AML-193 (cell line): ENCODE measurements around the gene PRKCA.
"Not testable (repeated sequence)": the region's sequence is repeated elsewhere in the genome, so short reads cannot be mapped to it uniquely, and the experiment has no call there.

Source experiments
- DNase-seq, 2 experiments: peaks; one replicate each; lab custom pipeline; 2025; lab: John Stamatoyannopoulos, UW

Gene PRKCA

DNA sequence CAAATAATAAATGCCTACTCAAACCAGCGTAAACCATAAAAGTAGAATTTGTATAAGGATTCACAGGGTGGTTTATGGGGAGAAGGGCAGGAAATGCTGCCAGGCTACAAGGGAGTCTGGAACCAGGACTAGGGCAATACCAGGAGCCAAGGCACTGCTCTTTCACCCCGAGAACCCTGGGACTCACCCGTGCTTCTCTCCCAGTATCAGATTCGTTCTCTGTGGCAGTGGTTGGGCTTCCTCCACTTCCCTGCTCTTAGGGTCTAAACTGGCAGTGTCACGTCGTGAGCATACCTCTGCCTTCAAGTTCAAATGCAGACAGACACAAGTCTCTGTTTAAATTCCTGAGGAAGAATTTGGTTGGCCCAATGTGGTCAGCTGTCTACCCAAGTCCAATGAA lies 49.3 kb downstream of the PRKCA start:
- DNase-seq: no peak

DNA sequence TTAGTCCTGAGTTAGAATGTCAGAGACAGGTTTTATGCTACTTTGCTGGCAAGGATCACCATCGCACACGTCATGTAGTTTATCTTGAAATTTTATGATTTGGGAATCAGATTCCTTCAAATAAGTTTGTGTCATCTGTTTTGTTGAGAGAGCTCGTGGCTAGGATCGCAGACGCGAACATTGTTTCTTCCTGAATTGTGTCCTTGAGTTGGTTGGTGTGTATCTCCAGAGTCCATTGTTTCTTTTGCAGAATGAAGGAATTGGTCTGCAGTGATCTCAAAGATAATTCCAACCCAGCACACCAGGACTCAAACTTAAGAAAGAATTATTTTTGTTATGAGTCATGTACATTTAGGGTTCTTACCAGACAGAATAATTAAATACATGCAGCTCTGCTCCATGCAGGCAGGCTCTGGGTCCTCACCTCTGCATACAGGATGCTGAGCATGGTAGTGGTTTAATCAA lies 51.6 kb downstream of the PRKCA start:
- DNase-seq: no peak

GRCh38 chr17:66354472-66354871 lies 52.1 kb downstream of the PRKCA start:
- no peak for DNase-seq

GRCh38 chr17:66354981-66355380 lies 52.6 kb downstream of the PRKCA start:
- no peak for DNase-seq

DNA sequence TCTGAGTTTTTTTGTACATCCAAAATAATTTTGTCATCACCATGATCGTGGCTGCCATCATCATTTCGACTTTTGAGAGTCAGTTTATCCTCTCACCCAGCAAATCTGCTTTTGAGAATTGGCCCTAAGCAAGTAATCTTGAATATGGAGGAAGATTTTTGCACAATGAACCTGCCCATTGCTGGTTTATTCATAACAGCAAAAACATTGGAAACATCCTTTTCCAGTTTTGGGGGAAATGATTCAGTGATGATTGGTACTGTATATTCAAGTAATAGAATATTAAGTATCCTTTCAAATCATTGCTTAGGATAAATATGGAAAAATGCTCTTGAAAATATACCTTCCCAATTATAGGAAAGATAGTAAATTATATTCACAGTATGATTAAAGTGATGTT lies 53.1 kb downstream of the PRKCA start:
- no peak for DNase-seq

DNA sequence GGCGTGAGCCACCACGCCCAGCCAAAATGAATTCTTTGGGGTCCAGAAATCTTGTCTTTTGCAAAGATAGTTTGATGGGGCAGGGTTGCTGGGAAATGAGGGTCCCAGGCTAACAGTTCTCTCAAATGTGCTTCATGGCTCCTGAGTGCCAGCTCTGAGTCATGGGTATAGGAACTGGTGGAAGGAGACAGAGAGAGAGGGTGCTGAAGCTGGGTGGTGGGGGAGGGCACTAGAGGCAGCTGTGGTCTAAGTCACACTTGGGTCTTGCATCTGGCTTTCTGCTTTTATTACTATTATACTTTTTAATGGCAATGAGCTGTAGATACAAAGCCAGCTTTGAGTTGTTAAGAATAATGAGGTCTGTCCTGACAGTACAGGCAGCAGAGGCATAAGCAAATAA lies 54.6 kb downstream of the PRKCA start:
- DNase-seq: no peak

DNA sequence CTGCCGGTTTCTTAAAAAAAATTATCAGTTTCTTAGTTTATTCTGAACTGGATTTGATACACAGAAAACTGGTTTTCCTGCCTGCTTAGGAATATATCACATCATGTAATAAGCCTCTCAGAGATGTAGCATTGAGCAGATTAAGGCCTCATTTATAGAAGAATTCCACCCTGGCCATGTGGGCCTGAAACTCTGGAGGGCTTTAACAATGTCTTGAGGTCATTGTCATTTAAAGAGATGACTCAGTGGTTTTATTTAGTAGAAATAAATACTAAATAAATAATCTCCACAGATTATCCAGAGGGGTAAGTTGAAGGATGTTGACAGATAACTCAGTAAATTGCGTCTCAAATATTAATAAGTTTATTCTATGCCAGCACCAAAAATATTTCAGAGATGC lies 56.9 kb downstream of the PRKCA start:
- DNase-seq: no peak

- not testable (repeated sequence) for DNase-seq
These were observed 58.6 kb downstream of the PRKCA start for GRCh38 chr17:66360961-66361565.

GRCh38 chr17:66364508-66364907 lies 62.1 kb downstream of the PRKCA start:
- no peak for DNase-seq

DNA sequence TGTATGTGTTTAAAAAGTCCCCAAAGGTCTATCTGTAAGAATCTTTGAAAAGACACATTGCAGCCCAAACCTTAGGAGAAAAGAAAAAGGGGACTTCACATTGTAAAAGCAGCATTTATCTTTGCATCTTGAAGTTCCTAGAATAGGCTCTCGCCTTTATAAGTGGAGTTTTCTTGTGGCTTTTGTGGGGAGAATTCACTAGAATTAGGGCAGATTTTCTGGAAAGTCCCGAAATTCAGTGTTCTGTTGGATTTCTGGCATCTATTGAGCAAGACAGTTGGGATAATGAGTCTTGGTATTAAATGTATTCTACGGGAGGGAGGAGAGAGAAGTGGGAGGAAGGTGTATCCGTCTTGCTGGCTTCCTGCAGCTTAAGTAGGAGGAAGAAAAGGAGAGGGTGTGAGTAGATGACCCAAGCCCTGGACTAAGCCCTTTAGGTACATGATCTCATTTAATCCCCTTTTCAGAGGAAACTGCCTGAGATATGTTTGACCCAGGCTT lies 62.6 kb downstream of the PRKCA start:
- no peak for DNase-seq

DNA sequence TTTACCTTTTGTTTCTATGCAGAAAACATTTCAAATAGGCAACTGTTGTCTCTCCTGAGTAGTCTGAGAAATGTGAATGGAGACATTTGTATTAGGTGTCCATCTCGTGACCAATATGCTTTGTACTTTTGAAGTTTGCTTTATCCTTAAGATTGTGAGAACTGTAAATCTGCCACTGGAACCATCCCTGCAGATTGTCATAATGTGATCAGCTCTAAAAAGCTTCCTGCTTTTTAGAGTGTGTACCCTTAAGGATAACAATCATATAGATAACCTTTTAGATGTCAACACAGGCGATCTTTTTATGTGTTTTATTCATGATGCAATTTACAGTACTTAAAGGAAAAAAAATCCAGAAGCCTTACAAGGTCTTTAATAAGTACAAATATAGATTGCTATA lies 63.5 kb downstream of the PRKCA start:
- DNase-seq: no peak

GRCh38 chr17:66367107-66367506 lies 64.7 kb downstream of the PRKCA start:
- DNase-seq: no peak

- DNase-seq: no peak
These were observed 67.4 kb downstream of the PRKCA start for GRCh38 chr17:66369830-66370229.

DNA sequence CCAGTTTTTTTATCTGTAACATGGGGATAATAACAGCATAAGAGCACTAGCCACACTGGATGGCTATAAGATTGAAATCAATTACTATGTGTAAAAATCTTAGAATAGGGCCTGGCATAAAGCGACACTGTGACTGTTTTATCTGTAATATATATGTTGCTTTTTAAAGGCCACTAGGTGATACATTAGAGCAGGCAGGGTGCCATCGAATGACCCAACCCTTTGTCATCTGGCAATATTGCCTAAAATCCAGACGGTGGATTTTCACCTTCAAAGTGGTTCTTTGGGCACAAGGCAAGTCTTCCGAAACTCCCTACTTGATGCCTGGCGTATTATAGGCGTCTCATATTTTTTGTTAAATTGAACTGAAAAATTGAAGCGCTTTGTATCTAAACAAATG lies 69.1 kb downstream of the PRKCA start:
- DNase-seq: no peak

GRCh38 chr17:66372182-66372581 lies 69.8 kb downstream of the PRKCA start:
- DNase-seq: no peak

GRCh38 chr17:66373079-66373478 lies 70.7 kb downstream of the PRKCA start:
- no peak for DNase-seq

DNA sequence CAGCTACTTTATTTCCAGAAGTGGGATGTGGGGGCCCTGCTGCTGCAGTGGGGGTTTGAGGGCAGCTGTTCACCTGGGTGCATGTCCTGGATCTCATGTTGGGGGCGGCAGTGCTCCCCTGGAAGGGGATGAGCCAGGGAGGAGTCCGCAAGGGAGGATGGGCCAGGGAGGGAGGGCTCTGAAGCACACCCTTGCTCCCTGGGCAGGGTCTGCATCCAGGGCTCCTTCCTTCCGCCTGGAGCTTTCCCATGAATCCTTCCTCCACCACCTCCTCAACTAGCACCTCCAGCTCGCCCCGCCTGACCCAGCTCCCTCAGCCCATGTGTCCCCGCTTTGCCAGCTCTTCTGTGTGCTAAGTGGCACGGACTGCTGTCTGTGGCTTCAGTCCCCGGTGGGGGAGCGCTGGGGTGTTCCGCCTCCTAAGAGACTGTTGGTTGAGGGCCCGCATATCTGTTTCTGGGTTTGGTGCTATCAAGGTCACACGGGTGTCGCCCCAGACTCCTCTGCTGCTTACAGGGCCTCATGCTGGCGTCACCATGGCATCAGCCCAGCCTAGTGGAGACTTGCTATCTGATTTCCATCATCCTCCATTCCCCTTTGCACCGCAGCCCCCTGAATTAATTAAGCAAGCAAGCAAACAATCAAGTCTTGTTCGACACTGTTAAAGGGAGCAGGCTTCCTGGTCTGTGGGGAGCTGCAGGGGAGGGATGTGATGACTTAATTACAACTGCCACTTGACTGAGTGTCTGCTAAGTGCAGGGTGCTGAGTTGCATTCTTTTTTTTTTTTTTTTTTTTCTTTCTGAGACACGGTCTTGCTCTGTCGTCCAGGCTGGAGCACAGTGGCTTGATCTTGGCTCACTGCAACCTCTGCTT lies 71.8 kb downstream of the PRKCA start:
- peak; percentile 38 to 43 for DNase-seq

GRCh38 chr17:66375121-66375520 lies 72.7 kb downstream of the PRKCA start:
- no peak for DNase-seq

GRCh38 chr17:66378296-66378695 lies 75.9 kb downstream of the PRKCA start:
- DNase-seq: no peak

- DNase-seq: no peak
These were observed 77.1 kb downstream of the PRKCA start for GRCh38 chr17:66379544-66379943.

GRCh38 chr17:66379996-66380395 lies 77.6 kb downstream of the PRKCA start:
- no peak for DNase-seq

DNA sequence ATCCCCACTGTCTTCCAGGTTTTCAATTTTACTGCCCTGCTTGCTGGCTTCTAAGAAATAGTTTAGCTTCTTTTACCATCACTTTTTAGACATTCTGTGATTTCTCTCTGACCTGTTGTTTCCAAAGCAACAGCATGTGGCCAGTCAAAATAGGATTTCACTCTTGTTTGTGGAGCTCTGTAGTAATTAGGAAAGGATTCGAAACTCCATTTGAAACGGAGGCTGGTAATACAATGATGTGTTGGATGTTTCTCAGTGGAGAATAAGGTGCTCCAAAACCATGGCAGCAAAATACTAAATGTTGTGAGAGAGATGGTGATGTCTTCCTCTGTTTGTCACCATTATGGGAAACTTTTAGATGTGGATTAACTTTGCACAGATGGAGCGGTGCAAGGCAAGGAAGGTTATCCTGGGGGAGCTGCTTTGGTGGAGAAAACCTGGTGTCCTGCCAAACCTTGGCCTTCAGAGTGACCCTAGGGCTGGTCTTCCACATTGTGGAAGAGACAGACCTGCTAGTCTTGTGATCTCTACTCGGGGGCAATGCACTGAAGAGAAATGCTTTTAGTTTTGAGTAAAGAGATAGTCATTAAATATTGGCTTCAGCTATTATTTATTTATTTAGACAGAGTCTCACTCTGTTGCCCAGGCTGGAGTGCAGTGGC lies 79.4 kb downstream of the PRKCA start:
- DNase-seq: no peak

- no peak for DNase-seq
These were observed 80.9 kb downstream of the PRKCA start for GRCh38 chr17:66383333-66383732.
